ENCODE measurements around the gene PACS2.

The PACS2 gene

DNA sequence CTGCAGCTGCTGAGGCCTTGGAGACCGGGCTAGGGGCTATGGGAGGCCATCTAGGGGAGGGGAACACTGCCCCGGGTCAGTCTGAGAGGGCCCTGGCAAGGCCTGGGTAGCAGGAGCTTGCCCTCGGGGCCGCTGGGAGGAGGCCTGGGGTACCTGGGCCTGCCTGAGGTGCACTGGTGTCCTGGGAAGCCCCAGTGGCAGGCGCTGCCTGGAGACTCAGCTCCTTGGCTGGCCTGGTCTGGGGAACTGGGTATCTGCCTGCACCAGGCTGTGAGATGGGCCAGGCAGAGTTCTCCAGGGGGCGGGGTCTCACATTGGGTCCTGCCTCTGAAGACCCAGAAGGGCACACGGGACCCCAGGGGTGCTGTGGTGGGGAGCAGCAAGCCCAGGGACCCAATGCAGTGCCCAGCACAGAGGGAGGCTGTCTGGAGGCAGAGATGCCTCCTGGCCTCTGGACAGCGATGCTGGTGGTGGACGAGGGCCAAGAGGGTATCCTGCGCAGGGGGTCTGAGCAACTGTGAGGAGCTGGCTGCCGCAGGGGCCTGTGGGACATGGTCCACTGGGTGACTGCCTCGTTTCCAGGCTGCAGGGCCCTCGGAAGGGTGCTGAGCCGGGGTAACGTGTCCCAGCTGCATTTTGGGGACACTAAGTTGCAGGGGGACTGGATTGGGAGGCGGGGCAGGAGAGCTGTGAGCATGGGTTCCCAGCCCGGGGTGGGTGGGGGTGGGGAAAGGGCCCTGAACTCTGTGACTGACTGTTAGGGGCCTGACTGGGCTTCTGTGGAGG is 97.6 kb downstream of the PACS2 start:
- DNase-seq (ENCODE audit: low read depth): no peak
- H3K4me3 ChIP-seq (ENCODE audit: low read length): no peak overlapping the region

DNA sequence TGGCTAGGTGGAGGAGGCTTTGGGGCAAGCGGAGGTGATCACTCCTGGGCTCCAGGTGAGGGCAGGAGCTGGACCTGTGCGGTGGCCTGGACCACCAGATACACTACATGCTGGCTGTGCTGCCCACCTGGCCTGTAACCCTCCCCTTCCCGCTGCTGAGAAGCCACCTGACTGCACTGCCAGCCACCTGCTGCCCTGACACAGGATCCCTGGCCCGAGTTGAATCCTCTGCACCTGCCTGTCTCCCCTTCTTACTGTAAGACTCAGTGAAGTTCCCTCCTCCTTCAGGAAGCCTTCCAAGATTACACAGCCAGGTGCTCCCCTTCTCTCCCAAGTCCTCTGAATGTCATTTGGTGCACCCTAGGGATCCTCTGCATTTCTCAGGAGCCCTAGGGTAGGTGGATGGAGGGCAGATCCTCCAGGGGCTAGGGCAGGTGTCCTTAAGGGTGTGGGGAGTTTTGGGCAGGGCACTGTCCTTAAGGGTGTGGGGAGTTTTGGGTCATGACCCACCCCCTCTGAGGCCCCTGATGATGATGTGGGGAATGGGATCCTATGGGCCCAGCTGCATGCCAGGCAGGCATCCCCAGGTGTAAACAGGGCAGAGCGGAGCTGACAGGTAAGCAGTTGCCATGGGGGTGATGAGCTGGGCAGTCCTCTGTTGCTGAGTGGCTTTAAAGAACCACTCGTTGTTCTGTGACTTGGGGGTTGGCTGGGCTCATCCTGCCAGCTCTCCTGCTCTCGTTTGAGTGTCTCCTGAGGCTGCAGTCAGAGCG is 98.4 kb downstream of the PACS2 start:
- no peak overlapping the region for H3K4me3 ChIP-seq (ENCODE audit: low read length)
- DNase-seq (ENCODE audit: low read depth): no peak
- TF ChIP-seq CTCF (conservative IDR thresholded peaks at IDR 0.05; ENCODE audit: low read depth, low read length): no peak

More for the DNA sequence above, 97.6 kb downstream of the PACS2 start:
- no peak for TF ChIP-seq CTCF (conservative IDR thresholded peaks at IDR 0.05; ENCODE audit: low read depth, low read length)

- no peak for TF ChIP-seq CTCF (conservative IDR thresholded peaks at IDR 0.05; ENCODE audit: low read depth, low read length)
- H3K4me3 ChIP-seq (ENCODE audit: low read length): no peak overlapping the region
- DNase-seq (ENCODE audit: low read depth): no peak
Observed at GRCh38 chr14:105413544-105413886, 99.0 kb downstream of the PACS2 start.

DNA sequence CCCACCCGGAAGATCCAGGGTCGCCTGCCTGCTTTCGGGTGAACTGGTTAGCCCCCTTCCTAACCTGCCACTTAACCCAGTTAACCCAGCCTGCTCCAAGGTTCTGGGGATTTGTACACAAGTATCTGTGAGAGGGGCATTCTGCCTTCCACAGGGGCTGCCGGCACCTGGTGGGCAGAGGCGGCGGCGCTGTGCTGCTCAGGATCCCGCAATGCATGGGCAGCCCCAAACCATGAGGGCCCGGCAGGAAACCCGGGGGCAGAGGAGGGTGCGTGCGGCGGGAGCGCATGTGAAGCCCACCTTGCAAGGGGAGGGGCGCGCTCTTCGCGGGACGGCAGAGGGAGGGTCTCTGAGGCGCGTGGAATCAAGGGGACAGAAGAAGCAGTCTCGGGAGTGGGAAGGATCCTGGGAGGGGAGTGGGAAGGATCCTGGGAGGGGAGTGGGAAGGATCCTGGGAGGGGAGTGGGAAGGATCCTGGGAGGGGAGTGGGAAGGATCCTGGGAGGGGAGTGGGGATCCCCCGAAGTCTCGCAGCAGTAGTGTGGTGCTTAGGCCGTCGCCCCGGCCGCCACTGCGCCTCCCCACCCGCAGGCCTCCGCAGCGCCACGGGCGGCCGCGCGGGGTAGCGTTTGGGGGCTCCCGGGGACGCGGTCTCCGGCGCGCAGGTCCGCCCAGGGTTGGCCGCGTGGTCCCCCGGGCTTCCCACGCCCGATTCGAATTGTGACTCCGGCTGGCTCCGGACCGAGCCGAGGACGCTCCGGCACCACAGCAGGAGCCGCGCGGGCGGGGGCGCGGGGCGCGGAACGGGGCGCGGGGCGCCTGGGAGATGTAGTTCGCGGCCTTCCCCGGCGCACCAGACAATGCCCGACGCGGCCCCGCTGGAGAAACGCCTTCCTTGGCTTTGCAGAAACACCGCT is 100.2 kb downstream of the PACS2 start:
- DNase-seq (ENCODE audit: low read depth): no peak
- TF ChIP-seq CTCF (conservative IDR thresholded peaks at IDR 0.05; ENCODE audit: low read depth, low read length): peak; percentile 51
- H3K4me3 ChIP-seq (ENCODE audit: low read length): peak overlapping the region; percentile 35

- no peak for TF ChIP-seq CTCF (conservative IDR thresholded peaks at IDR 0.05; ENCODE audit: low read depth, low read length)
- H3K4me3 ChIP-seq (ENCODE audit: low read length): peak overlapping the region; percentile 34
- DNase-seq (ENCODE audit: low read depth): no peak
Observed at GRCh38 chr14:105415481-105416428, 101.2 kb downstream of the PACS2 start.

DNA sequence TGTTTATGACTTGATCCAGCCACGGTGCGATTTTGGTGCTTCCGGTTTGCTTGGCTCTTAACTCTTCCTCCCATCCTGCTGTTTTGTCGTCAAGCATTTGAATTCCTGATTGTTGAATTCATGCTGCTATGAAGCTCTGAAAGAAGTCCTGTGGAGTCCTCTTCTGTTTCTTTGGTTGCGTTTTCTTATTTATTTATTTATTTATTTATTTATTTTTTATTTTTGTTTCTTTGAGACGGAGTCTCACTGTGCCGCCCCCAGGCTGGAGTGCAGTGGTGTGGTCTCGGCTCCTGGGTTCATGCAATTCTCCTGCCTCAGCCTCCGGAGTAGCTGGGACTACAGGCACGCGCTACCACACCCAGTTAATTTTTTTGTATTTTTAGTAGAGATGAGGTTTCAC is 102.1 kb downstream of the PACS2 start:
- H3K4me3 ChIP-seq (ENCODE audit: low read length): no peak overlapping the region
- TF ChIP-seq CTCF (conservative IDR thresholded peaks at IDR 0.05; ENCODE audit: low read depth, low read length): no peak
- DNase-seq (ENCODE audit: low read depth): no peak

Measured in retinal pigment epithelial cell (primary cell).